ENCODE results near the gene USH1C. TPM values are rescaled to one million over a fixed set of nuclear protein-coding genes. Genes with fewer than 3 reads are reported as not detected.

The USH1C gene
- total RNA-seq, 1 donor from 2014 or later = not detected

GRCh38 chr11:17443926-17444690 is 100.1 kb downstream of the USH1C start:
- TF ChIP-seq CTCF (IDR thresholded peaks at IDR 0.05; ENCODE audit: partially characterized antibody, unreplicated experiment) = no peak
- H3K36me3 Mint-ChIP-seq (ENCODE audit: unreplicated experiment) = peaks cover 6% of the 10 kb centered on the region
- no peak overlapping the region for H3K4me3 Mint-ChIP-seq (ENCODE audit: unreplicated experiment)
- no peak for DNase-seq
- peaks cover 5% of the 10 kb centered on the region for H3K4me1 Mint-ChIP-seq (ENCODE audit: low read depth, unreplicated experiment)
- peaks cover 3% of the 10 kb centered on the region for H3K27me3 Mint-ChIP-seq (ENCODE audit: unreplicated experiment)
- H3K9me3 Mint-ChIP-seq (ENCODE audit: unreplicated experiment) = peaks cover 4% of the 10 kb centered on the region
- no peak overlapping the region for H3K27ac Mint-ChIP-seq (ENCODE audit: unreplicated experiment)

Other genes with a start within 250 kb of the USH1C start
- 0.51 TPM for gene NCR3LG1, start 192.6 kb downstream of the USH1C start, total RNA-seq (ENCODE audit: unreplicated experiment)
- gene KCNJ11, start 155.8 kb downstream of the USH1C start, total RNA-seq (ENCODE audit: unreplicated experiment) = 1.2 TPM
- 5.7 TPM for gene ABCC8, start 67.6 kb downstream of the USH1C start, total RNA-seq (ENCODE audit: unreplicated experiment)
- not detected for gene OTOG, start 2.8 kb upstream of the USH1C start, total RNA-seq (ENCODE audit: unreplicated experiment)
- gene MYOD1, start 175.2 kb upstream of the USH1C start, total RNA-seq (ENCODE audit: unreplicated experiment) = not detected
- 12.6 TPM for gene KCNC1, start 190.4 kb upstream of the USH1C start, total RNA-seq (ENCODE audit: unreplicated experiment)